HepG2 (cell line): ENCODE data around the gene GNAI2. TPM values are rescaled to one million over a fixed set of nuclear protein-coding genes. Genes with fewer than 3 reads are reported as not detected.

Experiments used
- ATF7 ChIP-seq, 2 experiments: fragments of 450-650 bp in 1 of 2; sonication (generic) in 1 of 2; formaldehyde crosslinking in 1 of 2; IDR thresholded peaks; 2 replicates each; pipeline versions ENCODE4 v1.4.0 to v1.6.1; 2016 to 2020; ENCODE audit warnings: antibody characterized with exemption in 1 of 2, mild to moderate bottlenecking in 1 of 2, missing genetic modification reagents in 1 of 2
- BORCS8-MEF2B ChIP-seq: sonication (generic); formaldehyde crosslinking; IDR thresholded peaks from 2 replicates; pipeline ENCODE4 v1.8.0; 2022; ENCODE audit warnings: mild to moderate bottlenecking, missing genetic modification reagents
- CREM ChIP-seq, 2 experiments: sonication (generic) in 1 of 2; formaldehyde crosslinking in 1 of 2; IDR thresholded peaks; 2 replicates each; pipeline versions ENCODE4 v1.4.0 to v1.6.1; 2016 to 2020; ENCODE audit warnings: antibody characterized with exemption in 1 of 2, mild to moderate bottlenecking in 1 of 2, missing genetic modification reagents in 1 of 2
- FOSL2 ChIP-seq: sonication (generic); formaldehyde crosslinking; IDR thresholded peaks from 2 replicates; pipeline ENCODE4 v1.4.0; 2020; ENCODE audit warnings: missing genetic modification reagents
- GTF3A ChIP-seq: sonication (generic); formaldehyde crosslinking; conservative IDR thresholded peaks from 2 replicates; pipeline ENCODE4 v1.4.0; 2020; ENCODE audit warnings: mild to moderate bottlenecking, missing genetic modification reagents
- HNRNPUL1 ChIP-seq: fragments of 200-400 bp; formaldehyde crosslinking; IDR thresholded peaks from 2 replicates; pipeline ENCODE4 v1.6.1; 2017; ENCODE audit warnings: low read depth, mild to moderate bottlenecking, low read length, moderate library complexity
- KIAA2018 ChIP-seq: sonication (generic); formaldehyde crosslinking; IDR thresholded peaks from 2 replicates; pipeline ENCODE4 v1.5.0; 2020; ENCODE audit warnings: mild to moderate bottlenecking, missing genetic modification reagents, borderline replicate concordance
- MED13 ChIP-seq: sonication (generic); formaldehyde crosslinking; IDR thresholded peaks from 2 replicates; pipeline ENCODE4 v1.5.0; 2020; ENCODE audit warnings: missing genetic modification reagents
- NFE2L2 ChIP-seq: fragments of 150-350 bp; IDR thresholded peaks from 2 replicates; pipeline ENCODE4 v1.6.1; 2014; ENCODE audit warnings: low read length
- PCBP2 ChIP-seq: fragments of 200-400 bp; formaldehyde crosslinking; optimal IDR thresholded peaks from 2 replicates; pipeline ENCODE3; 2018; ENCODE audit warnings: low read length, low read depth; ENCODE audit not compliant: poor library complexity, severe bottlenecking
- SMC3 ChIP-seq: IDR thresholded peaks from 2 replicates; pipeline ENCODE4 v1.6.1; 2011; ENCODE audit warnings: low read length, improper control_type of control experiment
- SP5 ChIP-seq: IDR thresholded peaks from 2 replicates; pipeline ENCODE4 v1.6.1; 2016; ENCODE audit warnings: low read depth, borderline replicate concordance
- STAT6 ChIP-seq: sonication (generic); formaldehyde crosslinking; IDR thresholded peaks from 2 replicates; pipeline ENCODE4 v1.4.0; 2020; ENCODE audit warnings: missing genetic modification reagents, mild to moderate bottlenecking, borderline replicate concordance
- SUZ12 ChIP-seq: fragments of 150-350 bp; IDR thresholded peaks from 2 replicates; pipeline ENCODE4 v1.6.1; 2014; ENCODE audit warnings: low read depth, low read length
- ZGPAT ChIP-seq: IDR thresholded peaks from 2 replicates; pipeline ENCODE4 v1.6.1; 2016; ENCODE audit warnings: mild to moderate bottlenecking
- ZNF607 ChIP-seq: sonication (generic); formaldehyde crosslinking; IDR thresholded peaks from 2 replicates; pipeline ENCODE4 v1.5.1; 2020; ENCODE audit warnings: missing genetic modification reagents, mild to moderate bottlenecking, borderline replicate concordance
- ZNF724P ChIP-seq: sonication (generic); formaldehyde crosslinking; IDR thresholded peaks from 2 replicates; pipeline ENCODE4 v1.8.0; 2022; ENCODE audit warnings: missing genetic modification reagents, borderline replicate concordance
- polyA plus RNA-seq, 8 experiments: library from polyadenylated mRNA; depleted of rRNA in 3 of 8; stranded (reverse) in 7 of 8; unstranded in 1 of 8; fragments of >200 nt; fragmentation: Illumina TruSeq in 4 of 8; extraction: Trizol in 4 of 8; gene quantifications; 2 replicates each; pipeline versions ENCODE4 v1.2.1 to v1.2.3, GENCODE V29; 2011 to 2016; ENCODE audit warnings: low read depth in 4 of 8, missing spikeins in 1 of 8, mixed read lengths in 1 of 8; ENCODE audit not compliant: insufficient read depth in 1 of 8
- total RNA-seq, 5 experiments: library from RNA; depleted of rRNA; stranded (reverse); fragments of >200 nt; fragmentation: Illumina TruSeq; extraction: Trizol; gene quantifications; 2 replicates each; pipeline ENCODE4 v1.2.3, GENCODE V29; 2016; ENCODE audit warnings: low read depth in 1 of 5

Gene GNAI2
- total and polyA plus RNA-seq, 2 of the 13 experiments (the other 11 are each of a cell fraction or from before 2014, with no cell fraction given), result 51.1 to 66.2 TPM

GRCh38 chr3:50195501-50196252 is 40.3 kb upstream of the GNAI2 start (continued):
- TF ChIP-seq STAT6 (CRISPR knock-in tag) (no peak; the same call in 1 of the 2 replicates), ATF7 (IDR thresholded peaks at IDR 0.05) (no peak), ATF7 (CRISPR knock-in tag; IDR thresholded peaks at IDR 0.05) (peak; percentile 66), HNRNPUL1 (no peak), CREM (IDR thresholded peaks at IDR 0.05) (peak; percentile 83), CREM (CRISPR knock-in tag; IDR thresholded peaks at IDR 0.05) (no peak), SUZ12 (no peak), SP5 (peak; percentile 96), ZNF724P (CRISPR knock-in tag) (peak; percentile 81; the same call in 1 of the 2 replicates), SMC3 (0 out of 2 replicates have a peak, but pooled peaks have one; percentile 20), FOSL2 (CRISPR knock-in tag) (peak; percentile 90), BORCS8-MEF2B (CRISPR knock-in tag) (peak; percentile 92), ZGPAT (peak; percentile 93), ZNF607 (peak; percentile 94), MED13 (CRISPR knock-in tag) (no peak), KIAA2018 (peak; percentile 71; the same call in 1 of the 2 replicates), GTF3A (CRISPR knock-in tag) (no peak), NFE2L2 (peak; percentile 90), PCBP2 (no peak)
